HepG2 (cell line): ENCODE data around the gene CPNE5. TPM values are rescaled to one million over a fixed set of nuclear protein-coding genes. Genes with fewer than 3 reads are reported as not detected.

ENCODE experiments used
- ATAC-seq: fragments of 200-7000 bp; cut with Tn5 transposase; 3 replicates; pipeline ENCODE4 v1.9.1; 2020; ENCODE audit warnings: mild to moderate bottlenecking, moderate library complexity
- BruUV-seq: library from RNA; stranded (reverse); fragments of 400-500 nt; replicated peaks from 2 replicates; lab custom pipeline; 2021; lab: Mats Ljungman, UMichigan
- CTCF ChIA-PET: fragments of 300-600 bp; formaldehyde crosslinking; extraction: SDS; loops from one replicate; lab custom pipeline; 2021; ENCODE audit warnings: low total read pairs, inconsistent platforms, low intra/inter-chr PET ratio; lab: Yijun Ruan, JAX
- POLR2A ChIA-PET: fragments of 350-600 bp; sonication (Branson Sonifier 250); formaldehyde crosslinking; loops from one replicate; lab custom pipeline; 2020; ENCODE audit warnings: antibody characterized with exemption, inconsistent platforms; lab: Yijun Ruan, JAX
- DNase-seq: peaks from one replicate; pipeline ENCODE4 v3.0.0-alpha.2; 2015; ENCODE audit warnings: low spot score
- FAIRE-seq: peaks from 3 replicates; lab custom pipeline; 2011; peaks lifted over from hg19 to GRCh38; lab: Jason Lieb, UNC
- H2AFZ ChIP-seq: one replicate; pipeline ENCODE4 v1.6.1; 2011; ENCODE audit warnings: low read length, inconsistent platforms
- H3K27ac ChIP-seq: fragments of 300-600 bp; 3 replicates; pipeline ENCODE4 v1.8.0; 2011; ENCODE audit warnings: mixed run types, mild to moderate bottlenecking, mixed read lengths, low read length, inconsistent platforms; ENCODE audit not compliant: insufficient read depth; ENCODE audit errors: extremely low read length
- H3K27me3 ChIP-seq, 2 experiments: fragments of 200-600 bp in 1 of 2; 2 replicates in 1 of 2; 3 replicates in 1 of 2; pipeline versions ENCODE4 v1.6.0 to v1.8.0; 2011; ENCODE audit warnings: low read length in 2 of 2, mild to moderate bottlenecking in 2 of 2, moderate library complexity in 2 of 2, inconsistent platforms in 1 of 2; ENCODE audit not compliant: insufficient read depth in 2 of 2, control insufficient read depth in 1 of 2
- H3K36me3 ChIP-seq, 2 experiments: fragments of 200-600 bp in 1 of 2; replicated peaks in 1 of 2; 2 replicates in 1 of 2; 3 replicates in 1 of 2; pipeline versions ENCODE4 v1.5.1 to v1.8.0; 2011; ENCODE audit warnings: low read length in 2 of 2, inconsistent platforms in 1 of 2; ENCODE audit not compliant: insufficient read depth in 2 of 2, control insufficient read depth in 1 of 2
- H3K4me1 ChIP-seq: 2 replicates; pipeline ENCODE4 v1.5.1; 2012; ENCODE audit warnings: low read length, inconsistent platforms; ENCODE audit not compliant: insufficient read depth
- H3K4me2 ChIP-seq: 2 replicates; pipeline ENCODE4 v1.6.0; 2011; ENCODE audit warnings: low read depth, low read length, inconsistent platforms
- H3K4me3 ChIP-seq, 3 experiments: fragments of 200-600 bp in 1 of 3; sonication (generic), shearing (Covaris generic) in 1 of 3; replicated peaks in 1 of 3; 2 replicates each; pipeline ENCODE4 v1.5.1; 2011 to 2016; ENCODE audit warnings: low read length in 3 of 3, inconsistent platforms in 2 of 3, low read depth in 2 of 3, mild to moderate bottlenecking in 2 of 3, control low read depth in 1 of 3, mixed read lengths in 1 of 3; ENCODE audit not compliant: insufficient read depth in 1 of 3
- H3K79me2 ChIP-seq: one replicate; pipeline ENCODE4 v1.6.1; 2011; ENCODE audit warnings: low read length, inconsistent platforms; ENCODE audit not compliant: insufficient read depth
- H3K9ac ChIP-seq: 2 replicates; pipeline ENCODE4 v1.6.0; 2011; ENCODE audit warnings: mild to moderate bottlenecking, low read depth, low read length, inconsistent platforms; ENCODE audit not compliant: insufficient read depth
- H3K9me3 ChIP-seq: 2 replicates; pipeline ENCODE4 v1.5.1; 2012; ENCODE audit warnings: mild to moderate bottlenecking, low read length
- H4K20me1 ChIP-seq: 2 replicates; pipeline ENCODE4 v1.6.0; 2011; ENCODE audit warnings: inconsistent platforms, mild to moderate bottlenecking, low read length, moderate library complexity; ENCODE audit not compliant: insufficient read depth
- DMAP1 ChIP-seq: IDR thresholded peaks from 2 replicates; pipeline ENCODE4 v1.6.1; 2016
- MED8 ChIP-seq: sonication (generic); formaldehyde crosslinking; IDR thresholded peaks from 2 replicates; pipeline ENCODE4 v1.8.1; 2023; ENCODE audit warnings: mild to moderate bottlenecking, missing genetic modification reagents; ENCODE audit not compliant: insufficient replicate concordance
- NFE2 ChIP-seq: sonication (generic); formaldehyde crosslinking; IDR thresholded peaks from 2 replicates; pipeline ENCODE4 v1.4.0; 2020; ENCODE audit warnings: missing genetic modification reagents
- NFE2L1 ChIP-seq: sonication (generic); formaldehyde crosslinking; IDR thresholded peaks from 2 replicates; pipeline ENCODE4 v1.4.0; 2020; ENCODE audit warnings: missing genetic modification reagents, mild to moderate bottlenecking, borderline replicate concordance
- RELA ChIP-seq: sonication (generic); formaldehyde crosslinking; IDR thresholded peaks from 2 replicates; pipeline ENCODE4 v1.4.0; 2020; ENCODE audit warnings: missing genetic modification reagents
- RFX1 ChIP-seq: fragments of 450-650 bp; IDR thresholded peaks from 2 replicates; pipeline ENCODE4 v1.6.1; 2017
- SP1 ChIP-seq, 2 experiments: fragments of 450-650 bp in 1 of 2; sonication (generic) in 1 of 2; formaldehyde crosslinking in 1 of 2; IDR thresholded peaks; 2 replicates each; pipeline versions ENCODE4 v1.4.0 to v1.6.1; 2016 to 2020; ENCODE audit warnings: missing genetic modification reagents in 1 of 2
- SRSF9 ChIP-seq: fragments of 200-400 bp; formaldehyde crosslinking; IDR thresholded peaks from 2 replicates; pipeline ENCODE4 v1.6.1; 2018; ENCODE audit warnings: borderline replicate concordance, mild to moderate bottlenecking, low read depth, low read length; ENCODE audit not compliant: insufficient read depth, poor library complexity, severe bottlenecking
- ZKSCAN1 ChIP-seq: fragments of 150-350 bp; IDR thresholded peaks from 2 replicates; pipeline ENCODE4 v1.6.1; 2014; ENCODE audit warnings: low read length
- ZNF264 ChIP-seq: sonication (generic); formaldehyde crosslinking; IDR thresholded peaks from 2 replicates; pipeline ENCODE4 v1.4.0; 2020; ENCODE audit warnings: missing genetic modification reagents
- ZNF329 ChIP-seq: sonication (generic); formaldehyde crosslinking; IDR thresholded peaks from 2 replicates; pipeline ENCODE4 v1.9.0; 2021; ENCODE audit warnings: low read depth, mild to moderate bottlenecking, missing genetic modification reagents
- ZNF451 ChIP-seq: sonication (generic); formaldehyde crosslinking; IDR thresholded peaks from 2 replicates; pipeline ENCODE4 v1.5.0; 2020; ENCODE audit warnings: mild to moderate bottlenecking, missing genetic modification reagents
- ZNF496 ChIP-seq: sonication (generic); formaldehyde crosslinking; IDR thresholded peaks from 2 replicates; pipeline ENCODE4 v1.8.1; 2023; ENCODE audit warnings: mild to moderate bottlenecking, moderate library complexity, missing genetic modification reagents; ENCODE audit not compliant: insufficient replicate concordance
- ZNF883 ChIP-seq: sonication (generic); formaldehyde crosslinking; IDR thresholded peaks from 2 replicates; pipeline ENCODE4 v1.5.1; 2020; ENCODE audit warnings: mild to moderate bottlenecking, missing genetic modification reagents; ENCODE audit errors: not compliant biosample characterization
- WGBS: methylation state at CpG from one replicate; pipeline ENCODE4 v1.1.6; 2017; ENCODE audit warnings: low lambda C conversion rate; 5-methylcytosine and 5-hydroxymethylcytosine counted together
- in situ Hi-C: cut with HindIII; loops from 2 replicates; pipeline ENCODE4 v1.10.0; 2017; ENCODE audit warnings: low pct_unique_long_range_greater_than_20kb; ENCODE audit not compliant: extremely low pct_ligation_motif_present
- intact Hi-C: fragments of 100-400 bp; cut with micrococcal nuclease; formaldehyde crosslinking; loops from one replicate; pipeline ENCODE4 v1.10.0; 2022; ENCODE audit not compliant: unreplicated experiment
- polyA plus RNA-seq, 8 experiments: library from polyadenylated mRNA; depleted of rRNA in 3 of 8; stranded (reverse) in 7 of 8; unstranded in 1 of 8; fragments of >200 nt; fragmentation: Illumina TruSeq in 4 of 8; extraction: Trizol in 4 of 8; gene quantifications; 2 replicates each; pipeline versions ENCODE4 v1.2.1 to v1.2.3, GENCODE V29; 2011 to 2016; ENCODE audit warnings: low read depth in 4 of 8, missing spikeins in 1 of 8, mixed read lengths in 1 of 8; ENCODE audit not compliant: insufficient read depth in 1 of 8
- total RNA-seq, 5 experiments: library from RNA; depleted of rRNA; stranded (reverse); fragments of >200 nt; fragmentation: Illumina TruSeq; extraction: Trizol; gene quantifications; 2 replicates each; pipeline ENCODE4 v1.2.3, GENCODE V29; 2016; ENCODE audit warnings: low read depth in 1 of 5
- TF ChIP-seq, protein P1 (sequence below): sonication (generic); formaldehyde crosslinking; conservative IDR thresholded peaks from 2 replicates; pipeline ENCODE4 v1.8.0; 2022; ENCODE audit warnings: missing genetic modification reagents
- TF ChIP-seq, protein P2 (sequence below): sonication (generic); formaldehyde crosslinking; IDR thresholded peaks from 2 replicates; pipeline ENCODE4 v1.4.0; 2020; ENCODE audit warnings: missing genetic modification reagents
- TF ChIP-seq, protein P3 (sequence below): IDR thresholded peaks from 2 replicates; pipeline ENCODE4 v1.6.1; 2016

Gene CPNE5
- total and polyA plus RNA-seq, 2 of the 13 experiments (the other 11 are each of a cell fraction or from before 2014, with no cell fraction given) = 0.16 TPM; not detected in 1

DNA sequence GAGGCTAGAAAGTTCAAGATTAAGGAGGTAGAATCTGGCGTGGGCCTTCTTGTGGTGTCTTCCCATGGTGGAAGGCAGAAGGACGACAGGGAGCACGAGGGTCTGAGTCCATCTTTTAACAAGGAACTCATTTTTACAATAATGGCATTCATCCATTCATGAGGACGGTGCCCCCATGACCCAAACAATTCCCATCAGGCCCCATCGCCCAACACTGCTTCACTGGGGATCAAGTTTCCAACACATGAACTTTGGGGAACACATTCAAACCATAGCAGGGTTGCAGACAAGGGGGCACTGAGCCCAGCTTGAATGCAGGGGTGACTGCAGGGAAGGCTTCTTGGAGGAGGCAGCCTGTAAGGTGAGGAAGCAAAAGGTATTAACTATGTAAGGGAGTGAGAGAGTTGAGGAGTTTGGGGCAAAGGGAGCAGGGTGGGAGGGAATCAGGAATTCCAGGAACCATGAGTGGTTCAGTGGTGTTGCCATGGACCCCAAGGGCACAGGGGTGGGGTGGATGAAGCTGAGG, 136.1 kb downstream of the CPNE5 start:
- ChIA-PET CTCF (no interaction called here), POLR2A (no interaction called here)
- intact Hi-C loops = no loop called here
- TF ChIP-seq DMAP1 (CRISPR knock-in tag) (no peak), NFE2L1 (no peak)
- TF ChIP-seq, protein P1, sequence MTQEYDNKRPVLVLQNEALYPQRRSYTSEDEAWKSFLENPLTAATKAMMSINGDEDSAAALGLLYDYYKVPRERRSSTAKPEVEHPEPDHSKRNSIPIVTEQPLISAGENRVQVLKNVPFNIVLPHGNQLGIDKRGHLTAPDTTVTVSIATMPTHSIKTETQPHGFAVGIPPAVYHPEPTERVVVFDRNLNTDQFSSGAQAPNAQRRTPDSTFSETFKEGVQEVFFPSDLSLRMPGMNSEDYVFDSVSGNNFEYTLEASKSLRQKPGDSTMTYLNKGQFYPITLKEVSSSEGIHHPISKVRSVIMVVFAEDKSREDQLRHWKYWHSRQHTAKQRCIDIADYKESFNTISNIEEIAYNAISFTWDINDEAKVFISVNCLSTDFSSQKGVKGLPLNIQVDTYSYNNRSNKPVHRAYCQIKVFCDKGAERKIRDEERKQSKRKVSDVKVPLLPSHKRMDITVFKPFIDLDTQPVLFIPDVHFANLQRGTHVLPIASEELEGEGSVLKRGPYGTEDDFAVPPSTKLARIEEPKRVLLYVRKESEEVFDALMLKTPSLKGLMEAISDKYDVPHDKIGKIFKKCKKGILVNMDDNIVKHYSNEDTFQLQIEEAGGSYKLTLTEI (CRISPR knock-in tag) = no peak
- TF ChIP-seq, protein P2, sequence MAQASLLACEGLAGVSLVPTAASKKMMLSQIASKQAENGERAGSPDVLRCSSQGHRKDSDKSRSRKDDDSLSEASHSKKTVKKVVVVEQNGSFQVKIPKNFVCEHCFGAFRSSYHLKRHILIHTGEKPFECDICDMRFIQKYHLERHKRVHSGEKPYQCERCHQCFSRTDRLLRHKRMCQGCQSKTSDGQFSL (CRISPR knock-in tag) = no peak
- no peaks in the 10 kb centered on the region for H3K79me2 ChIP-seq
- H2AFZ ChIP-seq = no peak overlapping the region
- no peaks in the 10 kb centered on the region for H3K36me3 ChIP-seq
- H3K27me3 ChIP-seq = peaks cover 10 to 58% of the 10 kb centered on the region in 2 experiments; a peak in 4 of 5 replicates
- no peak overlapping the region for H3K4me3 ChIP-seq
- no peaks in the 10 kb centered on the region for H3K9me3 ChIP-seq
- H4K20me1 ChIP-seq = no peaks in the 10 kb centered on the region
- no peak for FAIRE-seq
- no peaks in the 10 kb centered on the region for H3K4me1 ChIP-seq
- BruUV-seq = no TSS peak
- in situ Hi-C loops = no loop called here
- no peak for ATAC-seq
- no peak overlapping the region for H3K9ac ChIP-seq
- 8% methylated on average over 5 of the region's 5 CpGs for WGBS
- no peak overlapping the region for H3K27ac ChIP-seq
- no peak overlapping the region for H3K4me2 ChIP-seq
- no peak for DNase-seq

DNA sequence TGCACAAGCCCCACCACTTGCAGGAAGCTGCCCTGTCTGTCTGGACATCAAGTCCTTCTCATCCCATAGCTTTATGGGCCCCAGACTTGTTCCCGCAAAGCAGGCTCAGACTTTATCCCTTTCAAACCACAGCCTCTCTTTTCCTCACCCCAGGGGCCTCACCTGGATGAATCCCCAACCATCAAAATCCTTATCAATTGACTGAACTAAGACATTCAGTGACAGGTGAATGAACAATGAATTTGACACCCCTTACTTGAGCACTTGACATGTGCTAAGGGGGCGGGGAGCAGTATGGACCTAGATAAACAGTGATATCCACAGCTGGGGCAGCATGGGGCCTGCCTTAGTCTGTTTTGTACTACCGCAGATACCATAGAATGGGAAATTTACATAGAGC, 136.6 kb downstream of the CPNE5 start:
- POLR2A ChIA-PET = no interaction called here
- TF ChIP-seq ZNF883 (no peak), SP1 (IDR thresholded peaks at IDR 0.05) (no peak), SP1 (CRISPR knock-in tag; IDR thresholded peaks at IDR 0.05) (no peak), ZNF496 (CRISPR knock-in tag) (no peak), RFX1 (no peak), RELA (CRISPR knock-in tag) (no peak), ZKSCAN1 (no peak), MED8 (CRISPR knock-in tag) (no peak), ZNF329 (no peak), ZNF451 (CRISPR knock-in tag) (no peak), NFE2 (CRISPR knock-in tag) (no peak), SRSF9 (no peak), ZNF264 (CRISPR knock-in tag) (no peak)
- TF ChIP-seq, protein P3, sequence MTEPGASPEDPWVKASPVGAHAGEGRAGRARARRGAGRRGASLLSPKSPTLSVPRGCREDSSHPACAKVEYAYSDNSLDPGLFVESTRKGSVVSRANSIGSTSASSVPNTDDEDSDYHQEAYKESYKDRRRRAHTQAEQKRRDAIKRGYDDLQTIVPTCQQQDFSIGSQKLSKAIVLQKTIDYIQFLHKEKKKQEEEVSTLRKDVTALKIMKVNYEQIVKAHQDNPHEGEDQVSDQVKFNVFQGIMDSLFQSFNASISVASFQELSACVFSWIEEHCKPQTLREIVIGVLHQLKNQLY (CRISPR knock-in tag) = no peak

More for the DNA sequence above, 136.6 kb downstream of the CPNE5 start:
- Histone ChIP-seq H4K20me1 (no peaks in the 10 kb centered on the region), H3K4me3 (no peak overlapping the region), H3K79me2 (no peaks in the 10 kb centered on the region), H2AFZ (no peak overlapping the region), H3K4me2 (no peak overlapping the region), H3K4me1 (no peaks in the 10 kb centered on the region), H3K27ac (no peak overlapping the region), H3K9me3 (no peaks in the 10 kb centered on the region), H3K36me3 (no peaks in the 10 kb centered on the region), H3K9ac (no peak overlapping the region), H3K27me3 (peaks cover 10 to 62% of the 10 kb centered on the region in 2 experiments; a peak in 4 of 5 replicates)
- WGBS = 46% methylated on average over 3 of the region's 3 CpGs
- no TSS peak for BruUV-seq
- intact Hi-C loops = no loop called here
- FAIRE-seq (no peak), DNase-seq (no peak), ATAC-seq (no peak)
- in situ Hi-C loops = no loop called here
- CTCF ChIA-PET = no interaction called here
